Retina (tissue), 1 donor: Measurements from ENCODE around the gene TBX19.

Source experiments
- DNase-seq: peaks from one replicate; pipeline ENCODE4 v3.0.0-alpha.2; 2016

Gene TBX19

DNA sequence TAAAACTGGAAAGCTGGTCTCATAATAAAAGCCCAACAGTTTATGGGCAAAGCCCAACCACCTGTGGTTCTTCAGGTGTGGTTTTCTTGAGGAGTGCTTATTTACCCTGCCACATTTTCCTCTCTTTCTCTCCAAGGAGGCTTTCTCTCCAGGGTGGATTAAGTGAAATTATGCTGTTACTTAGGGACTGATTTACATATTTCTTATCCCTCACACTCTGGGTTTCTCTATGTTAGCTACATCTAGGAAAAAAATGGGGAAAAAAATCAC is 4.8 kb downstream of the TBX19 start:
- no peak for DNase-seq

GRCh38 chr1:168285971-168286927 is 5.6 kb downstream of the TBX19 start:
- DNase-seq: no peak

GRCh38 chr1:168287237-168287664 is 6.6 kb downstream of the TBX19 start:
- DNase-seq: no peak

DNA sequence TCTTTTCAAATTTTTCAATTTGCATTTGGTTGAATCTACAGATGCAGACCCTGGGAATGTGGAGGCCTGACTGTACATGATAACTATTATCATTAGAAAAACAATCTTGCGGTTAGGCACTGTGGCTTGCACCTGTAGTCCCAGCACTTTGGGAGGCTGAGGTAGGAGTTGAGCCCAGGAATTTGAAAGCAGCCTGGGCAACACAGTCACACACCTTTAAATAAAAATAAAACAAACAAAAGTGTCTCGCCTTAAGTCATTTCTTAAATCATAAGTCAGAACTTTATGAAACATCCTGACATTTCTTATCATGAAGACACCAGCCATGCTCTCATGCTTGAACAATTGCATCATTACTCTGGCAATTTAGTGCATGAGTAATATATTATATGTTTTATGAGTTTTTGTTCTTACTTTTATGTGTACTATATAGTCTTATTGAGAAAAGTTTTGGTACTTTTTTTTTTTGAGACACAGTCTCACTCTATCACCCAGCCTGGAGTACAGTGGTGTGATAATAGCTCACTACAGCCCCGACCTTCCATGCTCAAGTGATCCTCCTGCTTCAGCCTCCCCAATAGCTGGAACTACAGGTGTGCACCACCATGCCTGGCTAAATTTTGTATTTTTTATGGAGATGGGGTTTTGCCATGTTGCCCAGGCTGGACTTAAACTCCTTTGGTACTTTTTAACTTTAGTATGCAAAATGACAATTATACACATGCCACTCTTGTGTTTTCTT is 7.8 kb downstream of the TBX19 start:
- DNase-seq: no peak

- DNase-seq: no peak
Measured at GRCh38 chr1:168291222-168291837, 10.7 kb downstream of the TBX19 start.

DNA sequence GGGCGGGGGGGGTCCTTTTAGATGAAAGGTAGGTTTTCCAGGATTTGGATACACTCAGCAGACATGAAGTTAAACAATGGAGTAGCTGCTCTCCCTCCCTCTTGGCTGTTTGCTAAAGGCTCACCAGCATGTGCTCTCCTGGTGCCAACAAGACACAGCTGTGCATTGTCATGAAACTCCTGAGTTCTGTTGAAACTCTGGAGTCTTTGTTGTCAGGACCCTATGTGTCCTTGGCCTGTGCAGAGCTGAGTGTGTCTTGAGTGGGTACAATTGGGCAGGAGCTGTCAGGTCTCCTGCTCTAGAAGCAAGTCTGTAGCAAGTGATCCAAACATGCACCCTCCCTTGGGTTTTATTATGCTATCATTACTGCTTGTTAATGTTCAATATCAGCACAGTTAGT is 12.7 kb downstream of the TBX19 start:
- DNase-seq: no peak

DNA sequence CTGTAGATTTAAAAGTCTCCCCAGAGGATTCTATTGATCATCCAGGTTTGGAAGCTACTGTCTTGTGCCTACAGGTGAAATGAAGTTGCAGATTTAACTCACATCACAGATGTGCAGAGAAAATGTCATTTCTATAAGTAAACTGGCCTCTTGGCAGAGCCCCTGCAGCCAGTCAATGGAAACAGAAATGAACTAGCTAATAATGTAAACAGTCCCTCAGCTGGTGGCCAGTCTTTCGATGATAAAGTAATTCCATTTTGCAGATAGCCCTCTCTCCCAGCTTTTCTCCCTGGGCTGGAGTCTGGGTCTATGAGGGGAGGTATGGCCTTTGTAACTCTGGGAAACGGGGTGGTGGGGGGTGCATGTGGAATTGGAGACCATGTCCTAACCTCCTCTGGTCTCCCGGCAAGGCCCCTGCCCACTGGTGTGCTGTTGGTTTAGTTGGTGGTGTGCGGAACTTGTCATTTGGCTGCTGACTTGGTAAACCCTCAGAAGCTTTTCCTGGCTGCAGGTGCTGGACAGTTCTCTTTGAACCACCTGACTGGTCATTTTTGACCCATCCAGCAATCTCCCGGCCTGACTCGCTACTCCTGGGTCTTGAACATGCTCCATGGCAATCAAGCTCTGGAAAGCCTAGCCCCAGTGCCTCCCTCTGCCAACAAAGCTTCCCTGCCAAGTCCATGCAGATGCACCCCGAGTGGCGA is 14.9 kb downstream of the TBX19 start:
- no peak for DNase-seq

DNA sequence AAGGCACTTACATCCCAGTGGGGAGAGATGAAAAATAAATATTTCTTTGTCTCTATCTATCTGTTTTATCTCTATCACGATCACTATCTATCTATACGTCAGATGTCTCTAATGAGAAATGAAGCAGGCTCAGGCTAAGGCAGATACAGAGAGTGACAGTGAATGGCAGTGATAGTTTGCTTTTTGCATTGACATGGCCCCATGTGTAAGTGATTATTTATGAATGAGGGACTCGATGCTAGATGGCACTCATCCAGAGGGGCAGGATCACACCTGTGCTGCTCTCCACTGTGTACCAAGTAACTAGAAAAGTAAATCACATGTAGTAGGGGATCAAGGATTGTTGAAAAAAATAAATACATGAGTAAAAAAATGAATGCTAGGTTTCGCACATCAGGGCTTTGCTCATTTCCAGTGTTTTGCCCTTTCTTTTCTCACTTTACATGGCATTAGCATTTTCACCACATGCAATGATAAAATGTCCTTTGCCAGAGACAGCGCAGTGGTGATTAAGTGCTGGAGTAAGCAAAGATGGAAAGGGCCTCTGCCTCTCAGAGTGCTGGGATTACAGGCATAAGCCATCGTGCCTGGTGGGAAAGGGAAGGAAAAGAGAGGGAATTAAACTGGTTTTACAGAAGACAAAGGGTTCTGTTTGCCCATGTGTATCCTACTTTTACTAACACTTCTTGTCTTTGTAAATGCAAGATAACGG is 16.5 kb downstream of the TBX19 start:
- DNase-seq: no peak

DNA sequence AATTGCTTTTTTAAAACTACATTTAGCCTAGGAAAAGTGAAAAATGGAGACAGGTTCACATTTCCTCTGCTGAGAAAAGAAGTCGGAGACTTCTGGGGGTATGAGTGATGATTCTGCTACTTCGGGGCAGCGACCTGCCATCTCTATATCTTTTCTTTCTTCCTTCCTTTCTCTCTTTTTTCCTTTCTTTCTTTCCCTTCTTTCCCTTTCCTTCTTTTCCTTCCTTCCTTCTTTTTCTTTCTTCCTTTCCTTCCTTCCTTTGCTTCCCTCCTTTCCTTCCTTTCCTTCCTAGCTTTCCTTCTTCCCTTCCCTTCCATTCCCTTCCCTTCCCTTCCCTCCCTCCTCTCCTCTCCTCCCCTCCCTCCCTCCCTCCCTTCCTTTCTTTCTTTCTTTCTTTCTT is 17.8 kb downstream of the TBX19 start:
- DNase-seq: no peak

DNA sequence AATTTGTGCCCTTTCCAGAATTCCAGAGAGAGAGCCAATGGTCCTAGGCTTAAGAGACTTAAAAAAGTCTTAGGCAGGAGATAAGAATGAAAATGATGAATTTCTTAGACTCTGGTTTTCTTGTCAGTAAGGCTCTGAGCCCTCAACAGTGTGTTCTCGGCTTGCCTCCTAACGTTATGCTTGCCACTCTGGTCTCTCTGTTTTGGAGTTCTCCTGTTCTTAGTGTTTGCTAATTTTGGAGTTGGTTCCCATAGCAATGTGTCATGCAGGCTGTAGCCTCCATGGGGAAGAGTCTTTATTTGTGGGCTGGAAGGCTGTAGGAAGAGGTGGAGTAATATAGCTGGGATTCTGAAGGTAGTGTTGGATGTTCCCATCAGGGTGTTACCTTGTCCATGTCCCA is 19.9 kb downstream of the TBX19 start:
- DNase-seq: no peak

DNA sequence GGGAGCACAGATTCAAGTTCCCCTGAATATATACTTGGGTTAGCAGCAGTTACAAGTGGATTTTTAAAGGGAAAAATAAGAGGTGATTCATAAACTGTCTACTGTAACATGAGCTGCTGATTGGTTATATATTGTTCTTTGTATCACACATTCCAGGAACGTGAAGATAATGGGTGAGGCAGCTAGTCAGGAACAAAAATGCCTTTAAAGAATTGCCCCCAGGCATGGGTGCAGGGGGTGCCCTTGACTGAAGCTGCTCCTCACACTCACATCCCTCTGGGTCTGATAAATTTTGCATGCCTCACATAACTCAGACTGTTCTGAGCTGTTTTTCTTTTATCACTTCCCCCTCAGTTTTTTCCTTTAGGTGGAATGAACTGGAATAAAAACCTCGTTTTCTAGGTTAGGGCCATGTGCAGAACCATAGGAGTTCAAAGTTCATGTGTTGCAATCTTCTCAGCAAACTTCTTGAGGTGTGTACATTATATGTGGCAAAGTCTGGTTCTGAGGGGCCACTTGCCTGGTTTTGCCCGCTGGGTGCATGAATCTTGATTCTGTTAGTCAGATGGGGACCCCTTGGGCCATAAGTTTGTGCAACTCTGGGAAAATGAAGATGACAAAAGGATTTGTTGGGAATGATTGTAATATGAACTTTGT is 21.1 kb downstream of the TBX19 start:
- no peak for DNase-seq

DNA sequence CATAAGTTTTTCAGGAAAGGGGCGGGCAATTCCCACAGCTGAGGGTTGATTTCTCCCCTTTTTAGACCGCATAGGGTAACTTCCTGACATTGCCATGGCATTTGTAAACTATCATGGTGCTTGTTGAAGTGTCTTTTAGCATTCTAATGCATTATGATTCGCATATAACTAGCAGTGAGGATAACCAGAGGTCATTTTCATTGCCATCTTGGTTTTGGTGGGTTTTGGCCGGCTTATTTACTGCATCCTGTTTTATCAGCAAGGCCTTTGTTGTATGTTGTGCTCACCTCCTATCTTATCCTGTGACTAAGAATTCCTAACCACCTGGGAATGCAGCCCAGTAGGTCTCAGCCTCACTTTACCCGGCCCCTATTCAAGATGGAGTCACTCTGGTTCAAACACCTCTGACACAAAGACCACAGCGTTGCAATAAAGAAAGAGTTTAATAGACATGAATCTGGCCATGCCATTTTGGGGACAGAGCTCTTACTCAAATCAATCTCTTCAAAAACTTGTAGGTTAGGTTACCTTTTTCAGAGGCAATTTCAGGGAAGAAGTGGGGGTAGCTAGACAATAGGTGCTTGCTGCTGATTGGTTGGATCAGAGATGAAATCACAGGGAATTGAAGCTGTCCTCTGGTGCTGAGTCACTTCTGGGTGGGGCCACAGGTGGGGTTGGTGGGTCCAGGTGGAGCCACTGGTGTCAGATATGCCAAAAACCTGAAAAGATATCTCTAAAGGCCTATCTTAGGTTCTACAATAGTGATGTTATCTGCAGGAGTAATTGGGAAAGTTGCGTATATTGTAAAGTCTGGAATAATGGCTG is 23.3 kb downstream of the TBX19 start:
- DNase-seq: no peak

GRCh38 chr1:168304865-168305264 is 24.2 kb downstream of the TBX19 start:
- no peak for DNase-seq

DNA sequence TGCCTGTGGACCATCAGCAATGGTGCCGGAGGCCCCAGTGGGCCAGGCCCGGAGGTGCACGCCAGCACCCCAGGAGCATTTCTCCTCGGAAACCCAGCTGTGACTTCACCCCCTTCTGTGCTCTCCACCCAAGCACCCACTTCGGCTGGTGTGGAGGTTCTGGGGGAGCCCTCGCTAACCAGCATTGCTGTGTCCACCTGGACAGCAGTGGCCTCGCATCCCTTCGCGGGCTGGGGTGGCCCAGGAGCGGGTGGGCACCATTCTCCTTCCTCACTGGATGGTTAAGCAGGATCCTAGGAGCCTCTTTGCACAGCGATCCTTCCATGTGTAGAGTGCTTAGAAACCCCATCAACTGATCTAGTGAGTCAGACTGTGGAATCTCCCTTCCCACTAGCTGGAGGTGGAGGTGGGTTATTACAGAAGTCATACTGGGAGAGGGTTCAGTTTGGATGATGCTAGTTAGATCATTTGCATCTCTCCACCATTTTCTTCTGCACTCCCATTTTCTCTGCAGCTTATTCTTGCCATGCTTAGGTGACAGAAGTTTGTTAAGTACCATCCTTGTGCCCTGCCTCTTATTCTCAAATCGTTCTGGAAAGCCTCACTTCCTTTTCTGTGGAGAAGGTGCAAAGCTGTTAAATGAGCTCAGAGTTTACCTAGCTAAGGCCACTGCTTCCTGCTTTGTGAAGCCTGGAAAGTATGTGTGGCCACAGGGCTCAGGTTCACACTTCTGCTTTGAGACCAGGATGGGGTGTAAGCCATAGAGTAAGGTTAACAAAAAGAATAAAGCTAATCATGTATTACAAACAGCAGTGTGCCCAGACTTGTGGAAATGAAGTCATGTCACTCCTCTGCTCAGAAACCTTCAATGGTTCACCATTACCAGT is 32.3 kb downstream of the TBX19 start:
- no peak for DNase-seq

DNA sequence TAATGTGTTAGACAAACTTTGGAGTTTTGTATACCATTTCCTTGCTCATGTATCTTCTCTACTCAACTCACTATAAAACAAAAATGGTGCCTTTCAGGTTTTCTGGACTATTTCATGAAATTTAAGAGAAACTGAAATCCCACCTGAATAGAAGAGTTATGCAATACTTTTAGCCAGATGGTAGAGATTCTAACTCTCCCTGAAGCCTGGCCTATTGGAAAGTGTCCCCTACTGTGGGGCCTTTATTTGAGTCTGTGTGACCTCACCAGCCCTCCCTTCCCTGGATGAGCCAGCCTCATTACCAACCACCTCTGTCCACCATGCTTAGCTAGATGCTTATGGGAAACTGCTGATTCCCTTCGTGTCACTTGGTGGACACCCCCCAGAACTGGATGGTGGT is 35.5 kb downstream of the TBX19 start:
- DNase-seq: no peak

GRCh38 chr1:168317309-168317708 is 36.6 kb downstream of the TBX19 start:
- no peak for DNase-seq

- DNase-seq: no peak
Measured at GRCh38 chr1:168319691-168320090, 39.0 kb downstream of the TBX19 start.

- no peak for DNase-seq
Measured at GRCh38 chr1:168320149-168320548, 39.5 kb downstream of the TBX19 start.

DNA sequence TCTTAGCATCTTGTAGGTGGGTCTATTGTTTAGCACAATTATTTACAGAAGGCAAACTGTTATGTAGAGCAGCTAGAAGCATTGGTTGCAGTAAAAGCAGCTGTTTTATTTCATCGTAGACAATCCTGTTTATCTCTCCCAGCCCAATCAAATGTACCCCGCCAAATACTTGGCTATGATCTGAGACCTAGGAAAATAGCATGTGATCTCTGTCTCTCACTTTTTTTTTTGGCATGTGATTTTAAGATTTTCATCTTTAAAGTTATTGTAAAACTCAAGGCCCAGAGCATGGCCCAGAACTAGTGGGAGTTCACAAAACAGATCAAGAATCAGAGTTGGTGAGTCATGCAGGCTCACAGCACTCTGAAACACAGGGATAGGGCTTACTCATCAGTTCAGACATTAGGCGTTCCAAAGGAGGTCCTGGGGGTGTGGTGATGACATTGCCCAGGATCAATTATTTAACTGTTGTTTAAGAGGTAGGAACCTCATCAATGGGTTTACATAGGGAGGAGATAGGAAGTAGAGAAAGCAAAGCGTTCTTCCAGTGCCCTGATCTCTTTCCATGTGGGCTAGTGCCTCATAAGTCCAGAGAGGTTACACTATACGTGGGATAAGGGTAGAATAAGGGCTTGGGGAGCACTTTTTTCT is 40.2 kb downstream of the TBX19 start:
- DNase-seq: no peak

GRCh38 chr1:168321945-168322344 is 41.3 kb downstream of the TBX19 start:
- DNase-seq: no peak
